ENCODE results near the gene BCL7A.

BCL7A gene

DNA sequence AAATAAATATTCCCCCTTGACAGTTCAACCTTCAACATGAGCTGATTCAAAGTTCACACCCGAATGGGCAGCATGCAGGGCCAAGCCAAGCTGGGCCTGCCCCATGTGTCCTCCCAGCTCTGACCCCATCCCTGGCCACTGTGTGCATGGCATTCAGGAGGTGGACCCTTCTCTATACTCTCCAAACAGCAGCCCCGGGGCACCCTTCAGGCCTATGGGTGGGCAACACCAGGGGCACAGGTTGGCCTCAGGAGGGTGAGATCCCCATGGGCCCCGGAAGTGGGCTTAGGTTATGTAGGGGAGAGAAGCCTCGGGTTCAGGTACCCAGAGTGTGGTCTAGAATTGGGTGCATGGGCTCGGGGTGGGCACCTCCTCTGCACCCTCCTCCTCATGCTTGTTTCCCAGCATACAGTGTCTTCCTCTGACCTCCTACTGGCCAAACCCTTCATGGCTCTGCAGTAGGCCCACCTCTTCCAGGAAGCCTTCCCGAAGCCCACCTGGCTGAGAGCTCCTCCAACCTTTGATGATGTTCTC, 31.5 kb upstream of the BCL7A start:
- TF ChIP-seq, protein P1, sequence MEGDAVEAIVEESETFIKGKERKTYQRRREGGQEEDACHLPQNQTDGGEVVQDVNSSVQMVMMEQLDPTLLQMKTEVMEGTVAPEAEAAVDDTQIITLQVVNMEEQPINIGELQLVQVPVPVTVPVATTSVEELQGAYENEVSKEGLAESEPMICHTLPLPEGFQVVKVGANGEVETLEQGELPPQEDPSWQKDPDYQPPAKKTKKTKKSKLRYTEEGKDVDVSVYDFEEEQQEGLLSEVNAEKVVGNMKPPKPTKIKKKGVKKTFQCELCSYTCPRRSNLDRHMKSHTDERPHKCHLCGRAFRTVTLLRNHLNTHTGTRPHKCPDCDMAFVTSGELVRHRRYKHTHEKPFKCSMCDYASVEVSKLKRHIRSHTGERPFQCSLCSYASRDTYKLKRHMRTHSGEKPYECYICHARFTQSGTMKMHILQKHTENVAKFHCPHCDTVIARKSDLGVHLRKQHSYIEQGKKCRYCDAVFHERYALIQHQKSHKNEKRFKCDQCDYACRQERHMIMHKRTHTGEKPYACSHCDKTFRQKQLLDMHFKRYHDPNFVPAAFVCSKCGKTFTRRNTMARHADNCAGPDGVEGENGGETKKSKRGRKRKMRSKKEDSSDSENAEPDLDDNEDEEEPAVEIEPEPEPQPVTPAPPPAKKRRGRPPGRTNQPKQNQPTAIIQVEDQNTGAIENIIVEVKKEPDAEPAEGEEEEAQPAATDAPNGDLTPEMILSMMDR (IDR thresholded peaks at IDR 0.05; ENCODE audit: insufficient read depth, low read length, poor library complexity, severe bottlenecking) = no peak
- no peak for TF ChIP-seq EZH2phosphoT487 (conservative IDR thresholded peaks at IDR 0.05; ENCODE audit: low read length)
- peaks cover 11% of the 10 kb centered on the region for H3K79me2 ChIP-seq (ENCODE audit: insufficient read depth, low read length)
- H3F3A ChIP-seq (ENCODE audit: insufficient read depth) = peaks cover 40% of the 10 kb centered on the region
- H3K27me3 ChIP-seq (ENCODE audit: low read length) = no peaks in the 10 kb centered on the region
- H3K9me2 ChIP-seq (replicated peaks; ENCODE audit: insufficient read depth, low read length) = no peaks in the 10 kb centered on the region
- no peaks in the 10 kb centered on the region for H3K9me3 ChIP-seq (ENCODE audit: insufficient read depth, low read length)
- peak overlapping the region; percentile 99 for H3K27ac ChIP-seq (ENCODE audit: low read depth, low read length)
- H3K4me3 ChIP-seq (ENCODE audit: insufficient read depth, low read length, poor library complexity, severe bottlenecking) = peak overlapping the region; percentile 2
- peak overlapping the region; percentile 84 for H3K4me2 ChIP-seq (ENCODE audit: low read depth, low read length, poor library complexity, severe bottlenecking)
- no peak overlapping the region for H2AFZ ChIP-seq (ENCODE audit: low read depth, low read length, severe bottlenecking)
- 0 out of 2 replicates have a peak, but pooled peaks cover 3% of the 10 kb centered on the region for H3K36me3 ChIP-seq (ENCODE audit: low read length)
- H3K9ac ChIP-seq (ENCODE audit: low read length) = peak overlapping the region; percentile 74
- no peaks in the 10 kb centered on the region for H4K20me1 ChIP-seq (ENCODE audit: low read depth, low read length)

DNA sequence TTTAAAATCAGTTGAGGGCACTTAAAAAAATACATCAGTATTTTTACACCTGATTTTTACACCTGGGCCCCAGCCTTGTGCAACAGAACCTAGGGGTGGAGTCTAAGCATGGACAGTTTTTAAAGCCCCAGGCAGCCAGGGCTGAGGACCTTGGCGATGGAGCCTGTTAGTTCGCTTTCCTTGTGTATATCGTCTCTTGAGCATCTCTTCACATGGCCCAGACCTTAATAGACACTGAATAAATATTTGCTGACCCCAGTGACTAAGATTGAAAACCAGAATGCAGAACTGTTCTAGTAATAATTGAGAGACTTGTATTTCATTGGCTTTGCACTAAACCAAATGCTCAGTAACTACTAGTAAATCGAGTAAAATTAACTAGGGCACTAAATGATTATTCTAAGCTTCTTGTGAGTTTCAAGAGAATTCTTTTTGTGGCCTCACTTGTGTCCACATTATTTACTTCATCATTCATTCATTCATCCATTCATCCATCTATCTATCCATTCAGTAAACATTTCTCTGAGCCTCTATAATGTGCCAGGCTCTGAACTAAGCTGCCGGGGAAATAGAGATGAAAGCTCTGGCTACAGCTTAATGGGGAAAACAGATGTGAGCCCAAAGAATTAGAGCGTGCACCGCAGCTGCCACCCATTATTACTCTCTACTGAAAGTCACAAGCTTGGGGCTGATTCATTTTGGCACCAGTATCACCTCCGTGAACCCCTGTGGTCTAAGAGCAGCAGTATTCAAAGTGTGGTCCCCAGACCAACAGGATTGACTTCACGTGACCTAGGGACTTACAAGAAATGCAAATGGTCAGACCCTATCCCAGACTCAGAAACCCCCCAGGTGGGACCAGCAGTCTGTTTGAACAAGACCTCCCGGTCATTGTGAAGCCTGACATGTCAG, 30.7 kb upstream of the BCL7A start:
- no peaks in the 10 kb centered on the region for H3K9me3 ChIP-seq (ENCODE audit: insufficient read depth, low read length)
- H3K79me2 ChIP-seq (ENCODE audit: insufficient read depth, low read length) = peaks cover 19% of the 10 kb centered on the region
- H3K9ac ChIP-seq (ENCODE audit: low read length) = peak overlapping the region; percentile 74
- peaks cover 48% of the 10 kb centered on the region for H3F3A ChIP-seq (ENCODE audit: insufficient read depth)
- peak overlapping the region; percentile 69 for H3K4me3 ChIP-seq (ENCODE audit: insufficient read depth, low read length, poor library complexity, severe bottlenecking)
- peak overlapping the region; percentile 84 for H3K4me2 ChIP-seq (ENCODE audit: low read depth, low read length, poor library complexity, severe bottlenecking)
- H3K27me3 ChIP-seq (ENCODE audit: low read length) = no peaks in the 10 kb centered on the region
- peak overlapping the region; percentile 99 for H3K27ac ChIP-seq (ENCODE audit: low read depth, low read length)
- H3K36me3 ChIP-seq (ENCODE audit: low read length) = 0 out of 2 replicates have a peak, but pooled peaks cover 4% of the 10 kb centered on the region
- H3K9me2 ChIP-seq (replicated peaks; ENCODE audit: insufficient read depth, low read length) = no peaks in the 10 kb centered on the region
- H4K20me1 ChIP-seq (ENCODE audit: low read depth, low read length) = no peaks in the 10 kb centered on the region
- no peak for TF ChIP-seq EZH2phosphoT487 (conservative IDR thresholded peaks at IDR 0.05; ENCODE audit: low read length)
- TF ChIP-seq, protein P1 (IDR thresholded peaks at IDR 0.05; ENCODE audit: insufficient read depth, low read length, poor library complexity, severe bottlenecking) = no peak
- H2AFZ ChIP-seq (ENCODE audit: low read depth, low read length, severe bottlenecking) = no peak overlapping the region

DNA sequence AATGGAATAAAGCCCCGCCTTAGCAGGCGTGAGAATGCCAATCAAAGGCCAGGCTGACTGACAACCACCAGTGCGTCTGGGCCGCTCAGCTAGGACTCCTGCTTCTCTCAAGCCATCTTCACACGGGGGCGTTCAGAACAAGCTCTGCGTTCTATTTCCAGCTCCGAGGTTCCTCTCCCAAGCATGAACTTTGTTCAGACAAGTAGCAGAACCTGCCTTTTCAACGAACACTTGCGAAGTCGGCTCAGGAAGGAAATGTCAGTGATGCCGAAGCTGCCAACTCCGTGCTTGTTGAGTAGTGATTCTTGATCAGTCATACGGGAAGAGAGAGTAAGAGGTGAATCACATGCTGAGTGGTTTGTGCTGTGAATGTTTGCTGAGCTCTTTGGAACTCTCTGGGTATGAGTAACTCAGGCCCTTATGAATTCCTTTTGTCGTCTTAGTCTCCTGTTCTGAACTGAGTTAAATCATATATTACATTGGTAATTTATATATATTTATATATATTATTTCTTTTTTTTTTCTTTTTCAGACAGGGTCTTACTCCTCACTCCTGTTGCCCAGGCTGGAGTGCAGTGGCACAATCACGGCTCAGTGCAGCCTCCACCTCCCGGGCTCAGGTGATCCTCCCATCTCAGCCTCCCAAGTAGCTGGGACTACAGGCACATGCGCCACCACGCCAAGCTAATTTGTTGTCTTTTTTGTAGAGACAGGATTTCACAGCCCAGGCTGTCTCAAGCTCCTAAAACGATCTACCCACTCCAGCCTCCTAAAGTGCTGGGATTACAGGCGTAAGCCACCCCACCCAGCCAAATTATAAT, 29.4 kb upstream of the BCL7A start:
- Histone ChIP-seq H3K36me3 (ENCODE audit: low read length) (0 out of 2 replicates have a peak, but pooled peaks cover 4% of the 10 kb centered on the region), H3K9me2 (replicated peaks; ENCODE audit: insufficient read depth, low read length) (no peaks in the 10 kb centered on the region), H3K79me2 (ENCODE audit: insufficient read depth, low read length) (peaks cover 32% of the 10 kb centered on the region), H3F3A (ENCODE audit: insufficient read depth) (peaks cover 61% of the 10 kb centered on the region), H4K20me1 (ENCODE audit: low read depth, low read length) (no peaks in the 10 kb centered on the region), H3K9me3 (ENCODE audit: insufficient read depth, low read length) (no peaks in the 10 kb centered on the region), H3K4me3 (ENCODE audit: insufficient read depth, low read length, poor library complexity, severe bottlenecking) (peak overlapping the region; percentile 69), H2AFZ (ENCODE audit: low read depth, low read length, severe bottlenecking) (no peak overlapping the region), H3K27ac (ENCODE audit: low read depth, low read length) (peak overlapping the region; percentile 99), H3K27me3 (ENCODE audit: low read length) (no peaks in the 10 kb centered on the region), H3K4me2 (ENCODE audit: low read depth, low read length, poor library complexity, severe bottlenecking) (peak overlapping the region; percentile 84), H3K9ac (ENCODE audit: low read length) (peak overlapping the region; percentile 74)
- TF ChIP-seq, protein P1 (IDR thresholded peaks at IDR 0.05; ENCODE audit: insufficient read depth, low read length, poor library complexity, severe bottlenecking) = no peak
- no peak for TF ChIP-seq EZH2phosphoT487 (conservative IDR thresholded peaks at IDR 0.05; ENCODE audit: low read length)

Data from SU-DHL-6 (cell line).